Lung (tissue), 12 donors: ENCODE results near the gene CHRDL2. TPM values are rescaled to one million over a fixed set of nuclear protein-coding genes. Genes with fewer than 3 reads are reported as not detected.
A peak's percentile ranks its signal among the peaks of the same experiment; 100 is the strongest.

Experiments used
- ATAC-seq: fragments of 200-7000 bp; cut with Tn5 transposase; one replicate; pipeline ENCODE4 v1.9.1; 2020; ENCODE audit warnings: moderate number of reproducible peaks; ENCODE audit not compliant: insufficient read depth, low FRiP score
- DNase-seq, 3 donors: peaks; one replicate each; pipeline ENCODE4 v3.0.0-alpha.2; 2013 to 2017
- H3K27ac ChIP-seq, 2 donors: one replicate each; pipeline ENCODE4 v1.5.1; 2013; ENCODE audit warnings: mild to moderate bottlenecking in 2 of 2, moderate library complexity in 2 of 2, control low read depth in 1 of 2, inconsistent platforms in 1 of 2, low read depth in 1 of 2, low read length in 1 of 2
- H3K27me3 ChIP-seq, 3 donors: one replicate each; pipeline ENCODE4 v1.5.1; 2013; ENCODE audit warnings: low read length in 2 of 3; ENCODE audit not compliant: control insufficient read depth in 3 of 3, insufficient read depth in 3 of 3
- H3K36me3 ChIP-seq, 4 donors: one replicate each; pipeline ENCODE4 v1.5.1; 2013; ENCODE audit warnings: low read length in 4 of 4, mild to moderate bottlenecking in 1 of 4, moderate library complexity in 1 of 4; ENCODE audit not compliant: control insufficient read depth in 4 of 4, insufficient read depth in 4 of 4
- H3K4me1 ChIP-seq, 5 donors: one replicate each; pipeline ENCODE4 v1.5.1; 2013; ENCODE audit warnings: low read length in 5 of 5, mild to moderate bottlenecking in 2 of 5, moderate library complexity in 1 of 5; ENCODE audit not compliant: control insufficient read depth in 5 of 5, insufficient read depth in 5 of 5
- H3K4me3 ChIP-seq: one replicate; pipeline ENCODE4 v1.5.1; 2013; ENCODE audit warnings: mild to moderate bottlenecking, control low read depth, moderate library complexity
- H3K9ac ChIP-seq, 2 donors: one replicate each; pipeline ENCODE4 v1.5.1; 2013; ENCODE audit warnings: low read length in 2 of 2, control low read depth in 1 of 2; ENCODE audit not compliant: insufficient read depth in 1 of 2
- H3K9me3 ChIP-seq, 4 donors: one replicate each; pipeline ENCODE4 v1.5.1; 2013; ENCODE audit warnings: low read length in 3 of 4, mild to moderate bottlenecking in 1 of 4, moderate library complexity in 1 of 4; ENCODE audit not compliant: control insufficient read depth in 4 of 4, insufficient read depth in 3 of 4
- CTCF ChIP-seq: IDR thresholded peaks from 2 replicates; pipeline ENCODE4 v1.5.1; 2012; ENCODE audit warnings: mild to moderate bottlenecking; ENCODE audit errors: control extremely low read depth, extremely low read depth
- WGBS, 2 donors: extraction: QIAGEN DNeasy Blood & Tissue Kit; methylation state at CpG; one replicate each; pipeline ENCODE4 v1.1.7; 2013; 5-methylcytosine and 5-hydroxymethylcytosine counted together
- polyA plus RNA-seq, 2 donors: library from polyadenylated mRNA; stranded (reverse); fragments of 200-250 nt; gene quantifications; one replicate each; pipeline ENCODE4 v1.2.1, GENCODE V29; 2013
- total RNA-seq, 2 donors: library from RNA; depleted of rRNA in 1 of 2; stranded (reverse); fragments of >200 nt in 1 of 2; gene quantifications; one replicate each; pipeline ENCODE4 v1.2.1, GENCODE V29; 2014 to 2021
- donor health status: control.
- donor health status: control.
- donor health status: Bipolar disorder and iron deficiency.
- donor health status: healthy.
- donor health status: DM: yes; HTN: yes; CAD: no.

CHRDL2 gene
- total and polyA plus RNA-seq, 4 donors = 1.7 to 5.9 (median 4.8) TPM

GRCh38 chr11:74723511-74723910, 7.7 kb downstream of the CHRDL2 start:
- no peak for ATAC-seq
- TF ChIP-seq CTCF = no peak
- no peak overlapping the region for H3K4me3 ChIP-seq
- H3K27me3 ChIP-seq = peaks cover 0 to 3% (median 0%) of the 10 kb centered on the region in 3 donors
- no peaks in the 10 kb centered on the region for H3K9me3 ChIP-seq
- no peak for DNase-seq
- no peak overlapping the region for H3K27ac ChIP-seq
- H3K36me3 ChIP-seq = no peaks in the 10 kb centered on the region
- peaks cover 0 to 27% (median 10%) of the 10 kb centered on the region in 5 donors for H3K4me1 ChIP-seq
- 85 to 90% methylated on average over 5 of the region's 5 CpGs for WGBS, 2 donors
- no peak overlapping the region for H3K9ac ChIP-seq

- 81 to 84% methylated on average over 3 of the region's 3 CpGs for WGBS, 2 donors
- no peak for ATAC-seq
- DNase-seq = peak in 1 of 3 donors; percentile 24
- TF ChIP-seq CTCF = no peak
- Histone ChIP-seq H3K4me3 (no peak overlapping the region), H3K4me1 (peaks cover 0 to 40% (median 10%) of the 10 kb centered on the region in 5 donors), H3K27ac (no peak overlapping the region), H3K27me3 (peaks cover 0 to 3% (median 0%) of the 10 kb centered on the region in 3 donors), H3K36me3 (no peaks in the 10 kb centered on the region), H3K9ac (no peak overlapping the region), H3K9me3 (no peaks in the 10 kb centered on the region)
Observed at GRCh38 chr11:74721479-74721835, 9.8 kb downstream of the CHRDL2 start.

- no peak overlapping the region for H3K27ac ChIP-seq
- no peak overlapping the region for H3K9ac ChIP-seq
- H3K4me1 ChIP-seq = peaks cover 0 to 40% (median 10%) of the 10 kb centered on the region in 5 donors
- H3K9me3 ChIP-seq = no peaks in the 10 kb centered on the region
- peaks cover 0 to 3% (median 0%) of the 10 kb centered on the region in 3 donors for H3K27me3 ChIP-seq
- no peak for ATAC-seq
- WGBS, 2 donors = 70 to 76% methylated on average over 17 of the region's 17 CpGs
- H3K36me3 ChIP-seq = no peaks in the 10 kb centered on the region
- peak; percentile 93 to 97 (median 96) for DNase-seq
- TF ChIP-seq CTCF = no peak
- no peak overlapping the region for H3K4me3 ChIP-seq
Observed at GRCh38 chr11:74720596-74721478, 10.4 kb downstream of the CHRDL2 start.
